Measurements from ENCODE around the gene CYP4F22. TPM values are rescaled to one million over a fixed set of nuclear protein-coding genes. Genes with fewer than 3 reads are reported as not detected.
A peak's percentile ranks its signal among the peaks of the same experiment; 100 is the strongest.

Gene CYP4F22
- total and polyA plus RNA-seq, 4 donors = 0.07 to 0.18 TPM; not detected in 2

- peaks cover 0 to 2% (median 0%) of the 10 kb centered on the region in 5 donors for H3K4me1 ChIP-seq (ENCODE audit: control insufficient read depth in 5 of 5, insufficient read depth in 5 of 5, low read length in 5 of 5)
- no peak for TF ChIP-seq CTCF (IDR thresholded peaks at IDR 0.05; ENCODE audit: control extremely low read depth, extremely low read depth)
- peaks cover 0 to 3% (median 0%) of the 10 kb centered on the region in 3 donors for H3K27me3 ChIP-seq (ENCODE audit: control insufficient read depth in 3 of 3, insufficient read depth in 3 of 3, low read length in 2 of 3)
- H3K4me3 ChIP-seq = no peak overlapping the region
- no peaks in the 10 kb centered on the region for H3K36me3 ChIP-seq (ENCODE audit: control insufficient read depth in 4 of 4, insufficient read depth in 4 of 4, low read length in 4 of 4)
- 41 to 44% methylated on average over 10 of the region's 10 CpGs for WGBS, 2 donors
- no peak for DNase-seq
- no peaks in the 10 kb centered on the region for H3K9me3 ChIP-seq (ENCODE audit: control insufficient read depth in 4 of 4, insufficient read depth in 3 of 4, low read length in 3 of 4)
- H3K27ac ChIP-seq (ENCODE audit: low read depth in 1 of 2, low read length in 1 of 2) = no peak overlapping the region
- ATAC-seq (ENCODE audit: insufficient read depth, low FRiP score) = no peak
- H3K9ac ChIP-seq (ENCODE audit: insufficient read depth in 1 of 2, low read length in 2 of 2) = no peak overlapping the region
Observed at GRCh38 chr19:15584095-15584494, 75.8 kb downstream of the CYP4F22 start.

DNA sequence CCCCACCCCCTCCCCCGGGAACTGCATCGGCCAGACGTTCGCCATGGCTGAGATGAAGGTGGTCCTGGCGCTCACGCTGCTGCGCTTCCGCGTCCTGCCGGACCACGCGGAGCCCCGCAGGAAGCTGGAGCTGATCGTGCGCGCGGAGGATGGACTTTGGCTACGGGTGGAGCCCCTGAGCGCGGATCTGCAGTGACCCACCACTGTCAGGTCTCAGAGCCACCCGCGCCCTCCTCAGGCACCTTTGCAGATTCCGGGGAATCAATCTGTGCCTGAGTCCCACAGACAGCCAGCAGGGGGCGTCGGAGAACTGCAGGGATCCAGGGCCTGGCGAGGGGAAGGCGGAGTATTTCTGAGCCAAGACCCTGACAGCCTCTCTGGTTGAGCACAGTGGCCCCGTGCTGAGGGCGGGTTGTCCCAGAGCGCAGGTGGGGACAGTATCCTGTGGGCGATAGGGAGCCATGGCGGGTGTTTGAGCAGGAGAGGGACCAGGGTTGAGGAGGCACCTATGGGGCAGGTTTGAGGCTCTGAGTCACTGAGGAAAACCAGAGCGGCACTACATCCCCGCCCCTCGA lies 76.3 kb downstream of the CYP4F22 start:
- H3K36me3 ChIP-seq (ENCODE audit: control insufficient read depth in 4 of 4, insufficient read depth in 4 of 4, low read length in 4 of 4) = no peaks in the 10 kb centered on the region
- DNase-seq (peak; percentile 65 to 80 (median 73)), ATAC-seq (ENCODE audit: insufficient read depth, low FRiP score) (peak; percentile 86)
- H3K27me3 ChIP-seq (ENCODE audit: control insufficient read depth in 3 of 3, insufficient read depth in 3 of 3, low read length in 2 of 3) = peaks cover 0 to 3% (median 0%) of the 10 kb centered on the region in 3 donors
- 10% methylated on average over 25 to 35 of the region's 35 CpGs for WGBS, 2 donors
- TF ChIP-seq CTCF (IDR thresholded peaks at IDR 0.05; ENCODE audit: control extremely low read depth, extremely low read depth) = peak; percentile 76
- H3K4me3 ChIP-seq = no peak overlapping the region
- H3K27ac ChIP-seq (ENCODE audit: low read depth in 1 of 2, low read length in 1 of 2) = no peak overlapping the region
- no peak overlapping the region for H3K9ac ChIP-seq (ENCODE audit: insufficient read depth in 1 of 2, low read length in 2 of 2)
- peaks cover 0 to 2% (median 0%) of the 10 kb centered on the region in 5 donors for H3K4me1 ChIP-seq (ENCODE audit: control insufficient read depth in 5 of 5, insufficient read depth in 5 of 5, low read length in 5 of 5)
- no peaks in the 10 kb centered on the region for H3K9me3 ChIP-seq (ENCODE audit: control insufficient read depth in 4 of 4, insufficient read depth in 3 of 4, low read length in 3 of 4)

GRCh38 chr19:15587663-15588062 lies 79.3 kb downstream of the CYP4F22 start:
- Histone ChIP-seq H3K36me3 (ENCODE audit: control insufficient read depth in 4 of 4, insufficient read depth in 4 of 4, low read length in 4 of 4) (no peaks in the 10 kb centered on the region), H3K9ac (ENCODE audit: insufficient read depth in 1 of 2, low read length in 2 of 2) (no peak overlapping the region), H3K9me3 (ENCODE audit: control insufficient read depth in 4 of 4, insufficient read depth in 3 of 4, low read length in 3 of 4) (peaks cover 0 to 11% (median 0%) of the 10 kb centered on the region in 4 donors), H3K27ac (ENCODE audit: low read depth in 1 of 2, low read length in 1 of 2) (no peak overlapping the region), H3K4me1 (ENCODE audit: control insufficient read depth in 5 of 5, insufficient read depth in 5 of 5, low read length in 5 of 5) (peaks cover 0 to 4% (median 0%) of the 10 kb centered on the region in 5 donors), H3K27me3 (ENCODE audit: control insufficient read depth in 3 of 3, insufficient read depth in 3 of 3, low read length in 2 of 3) (peaks cover 0 to 7% (median 0%) of the 10 kb centered on the region in 3 donors), H3K4me3 (no peak overlapping the region)
- 32 to 65% methylated on average over 9 of the region's 9 CpGs for WGBS, 2 donors
- peak in 1 of 3 donors; percentile 4 for DNase-seq
- ATAC-seq (ENCODE audit: insufficient read depth, low FRiP score) = no peak
- TF ChIP-seq CTCF (IDR thresholded peaks at IDR 0.05; ENCODE audit: control extremely low read depth, extremely low read depth) = no peak
